ENCODE results near the gene SLC15A4.

GRCh38 chr12:128867466-128867865, 43.7 kb upstream of the SLC15A4 start:
- TF ChIP-seq CTCF (IDR thresholded peaks at IDR 0.05; ENCODE audit: extremely low read depth in 1 of 2, insufficient read depth in 1 of 2, low read depth in 1 of 2, low read length in 2 of 2) (no peak), POLR2A (IDR thresholded peaks at IDR 0.05; ENCODE audit: low read depth, low read length) (no peak), FOS (IDR thresholded peaks at IDR 0.05; ENCODE audit: borderline replicate concordance, insufficient read depth, low read length) (no peak), POLR2AphosphoS5 (IDR thresholded peaks at IDR 0.05; ENCODE audit: insufficient read depth, low read depth, low read length) (no peak), MYC (IDR thresholded peaks at IDR 0.05; ENCODE audit: low read depth, low read length) (no peak)

All from endothelial cell of umbilical vein (primary cell).